Activated CD4-positive, alpha-beta T cell treated with anti-CD3 and anti-CD28 coated beads for 48 hours (primary cell): Measurements from ENCODE around the gene GRAMD4.

Source experiments
- DNase-seq: peaks from one replicate; pipeline ENCODE4 v3.0.0-alpha.2; 2020

Gene GRAMD4

GRCh38 chr22:46619830-46620501 is at the start of gene GRAMD4:
Gene GRAMD4 (plus strand): TSS chr22:46620386. CDS start chr22:46626800, 6,414 bp downstream.
- no peak for DNase-seq

GRCh38 chr22:46571642-46572250 is 48.4 kb upstream of the GRAMD4 start:
- DNase-seq = no peak

GRCh38 chr22:46572911-46573780 is 47.0 kb upstream of the GRAMD4 start:
- DNase-seq = no peak

GRCh38 chr22:46573781-46574437 is 46.3 kb upstream of the GRAMD4 start:
- DNase-seq = no peak

GRCh38 chr22:46574438-46574992 is 45.7 kb upstream of the GRAMD4 start:
- no peak for DNase-seq

- DNase-seq = no peak
Observed at GRCh38 chr22:46574993-46575910, 44.9 kb upstream of the GRAMD4 start.

GRCh38 chr22:46575911-46576555 is 44.2 kb upstream of the GRAMD4 start:
- no peak for DNase-seq

- peak; percentile 56 for DNase-seq
Observed at GRCh38 chr22:46576556-46577367, 43.4 kb upstream of the GRAMD4 start.

GRCh38 chr22:46577368-46578249 is 42.6 kb upstream of the GRAMD4 start:
- peak; percentile 32 for DNase-seq

GRCh38 chr22:46578251-46578823 is 41.8 kb upstream of the GRAMD4 start:
- no peak for DNase-seq

- no peak for DNase-seq
Observed at GRCh38 chr22:46578824-46579561, 41.2 kb upstream of the GRAMD4 start.

GRCh38 chr22:46579751-46580449 is 40.3 kb upstream of the GRAMD4 start:
- no peak for DNase-seq

GRCh38 chr22:46580940-46581537 is 39.1 kb upstream of the GRAMD4 start:
- no peak for DNase-seq

- DNase-seq = no peak
Observed at GRCh38 chr22:46581538-46582244, 38.5 kb upstream of the GRAMD4 start.

GRCh38 chr22:46582281-46582933 is 37.8 kb upstream of the GRAMD4 start:
- DNase-seq = no peak

GRCh38 chr22:46583571-46583970 is 36.6 kb upstream of the GRAMD4 start:
- DNase-seq = no peak
